ENCODE data around the gene ADORA1. TPM values are rescaled to one million over a fixed set of nuclear protein-coding genes. Genes with fewer than 3 reads are reported as not detected.

ADORA1 gene
- total and polyA plus RNA-seq, 2 of the 13 experiments (the other 11 are each of a cell fraction or from before 2014, with no cell fraction given), result 0.11 TPM; not detected in 1

DNA sequence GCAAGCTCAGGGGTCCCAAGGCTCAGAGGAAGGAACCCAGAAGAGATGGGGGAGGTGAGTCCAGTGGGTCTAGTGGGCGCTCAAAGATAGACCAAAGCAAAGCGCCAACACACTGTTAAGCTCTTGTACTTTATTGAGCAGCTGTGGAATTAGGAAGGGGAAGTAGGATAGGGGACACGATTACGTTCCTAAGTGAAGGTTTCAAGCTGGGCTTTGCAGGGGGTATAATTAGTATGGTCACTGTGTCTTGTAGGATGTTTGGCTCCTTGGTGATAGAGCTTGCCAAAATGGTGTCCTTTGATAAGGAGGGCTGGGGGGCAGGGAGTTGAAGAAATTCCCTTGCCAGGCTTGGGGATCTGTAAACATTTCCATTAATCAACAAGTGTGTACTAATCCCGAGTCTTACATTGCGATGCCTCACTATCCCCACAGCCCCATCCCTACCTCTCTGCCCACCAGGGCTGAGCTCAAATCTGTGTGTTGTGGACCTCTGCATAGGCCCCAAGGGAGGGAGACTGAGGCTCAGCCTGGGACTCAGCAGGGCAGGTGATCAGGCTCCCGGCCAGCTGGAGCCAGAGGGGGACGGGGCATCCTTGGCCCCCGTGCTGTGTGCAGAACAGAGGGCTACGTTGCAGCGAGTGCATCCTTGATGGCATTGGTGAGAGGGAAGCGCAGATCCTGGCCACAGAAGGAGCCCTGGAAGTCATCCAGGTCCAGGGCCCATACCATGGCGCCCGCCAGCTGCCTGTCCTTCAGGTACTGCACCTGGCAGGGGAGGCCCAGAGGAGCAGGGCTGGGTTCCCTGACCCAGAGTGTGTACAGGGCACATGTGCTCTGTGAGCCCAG is 51.5 kb downstream of the ADORA1 start:
- intact Hi-C loops (cut with micrococcal nuclease; ENCODE audit: unreplicated experiment) (no loop called here), in situ Hi-C loops (cut with HindIII; ENCODE audit: extremely low pct_ligation_motif_present, low pct_unique_long_range_greater_than_20kb) (no loop called here)
- Histone ChIP-seq H3K4me2 (ENCODE audit: low read depth, low read length) (no peak overlapping the region; the same call in 1 of the 2 replicates), H3K4me1 (ENCODE audit: insufficient read depth, low read length) (peaks cover 20% of the 10 kb centered on the region), H3K9me3 (ENCODE audit: low read length) (no peaks in the 10 kb centered on the region), H3K79me2 (ENCODE audit: insufficient read depth, low read length) (no peaks in the 10 kb centered on the region), H3K9ac (ENCODE audit: insufficient read depth, low read depth, low read length) (no peak overlapping the region), H3K27ac (ENCODE audit: extremely low read length, insufficient read depth, low read length) (no peak overlapping the region), H4K20me1 (ENCODE audit: insufficient read depth, low read length) (no peaks in the 10 kb centered on the region), H3K4me3 (replicated peaks in 1 of 3; ENCODE audit: insufficient read depth in 1 of 3, low read depth in 2 of 3, low read length in 3 of 3) (no peak overlapping the region), H2AFZ (ENCODE audit: low read length) (no peak overlapping the region), H3K36me3 (replicated peaks in 1 of 2; ENCODE audit: control insufficient read depth in 1 of 2, insufficient read depth in 2 of 2, low read length in 2 of 2) (no peaks in the 10 kb centered on the region), H3K27me3 (ENCODE audit: control insufficient read depth in 1 of 2, insufficient read depth in 2 of 2, low read length in 2 of 2) (no peaks in the 10 kb centered on the region)
- DNase-seq (ENCODE audit: low spot score) (no peak), FAIRE-seq (no peak), ATAC-seq (no peak)
- no TSS peak for BruUV-seq (replicated peaks)
- POLR2A ChIA-PET, result no interaction called here
- WGBS (ENCODE audit: low lambda C conversion rate), result 91% methylated on average over 12 of the region's 14 CpGs
- CTCF ChIA-PET (ENCODE audit: low intra/inter-chr PET ratio, low total read pairs), result no interaction called here
- TF ChIP-seq, protein P1, sequence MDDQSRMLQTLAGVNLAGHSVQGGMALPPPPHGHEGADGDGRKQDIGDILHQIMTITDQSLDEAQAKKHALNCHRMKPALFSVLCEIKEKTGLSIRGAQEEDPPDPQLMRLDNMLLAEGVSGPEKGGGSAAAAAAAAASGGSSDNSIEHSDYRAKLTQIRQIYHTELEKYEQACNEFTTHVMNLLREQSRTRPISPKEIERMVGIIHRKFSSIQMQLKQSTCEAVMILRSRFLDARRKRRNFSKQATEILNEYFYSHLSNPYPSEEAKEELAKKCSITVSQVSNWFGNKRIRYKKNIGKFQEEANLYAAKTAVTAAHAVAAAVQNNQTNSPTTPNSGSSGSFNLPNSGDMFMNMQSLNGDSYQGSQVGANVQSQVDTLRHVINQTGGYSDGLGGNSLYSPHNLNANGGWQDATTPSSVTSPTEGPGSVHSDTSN (CRISPR knock-in tag; IDR thresholded peaks at IDR 0.05; ENCODE audit: borderline replicate concordance), result no peak
- TF ChIP-seq ZNF350 (CRISPR knock-in tag; IDR thresholded peaks at IDR 0.05; ENCODE audit: borderline replicate concordance, low read depth) (no peak), MXD4 (CRISPR knock-in tag; IDR thresholded peaks at IDR 0.05) (no peak), ISL2 (CRISPR knock-in tag; IDR thresholded peaks at IDR 0.05) (no peak), PHB2 (IDR thresholded peaks at IDR 0.05; ENCODE audit: partially characterized antibody) (no peak), HOXA5 (CRISPR knock-in tag; IDR thresholded peaks at IDR 0.05) (no peak), HDAC6 (IDR thresholded peaks at IDR 0.05; ENCODE audit: low read depth, low read length) (no peak)
- TF ChIP-seq, protein P2, sequence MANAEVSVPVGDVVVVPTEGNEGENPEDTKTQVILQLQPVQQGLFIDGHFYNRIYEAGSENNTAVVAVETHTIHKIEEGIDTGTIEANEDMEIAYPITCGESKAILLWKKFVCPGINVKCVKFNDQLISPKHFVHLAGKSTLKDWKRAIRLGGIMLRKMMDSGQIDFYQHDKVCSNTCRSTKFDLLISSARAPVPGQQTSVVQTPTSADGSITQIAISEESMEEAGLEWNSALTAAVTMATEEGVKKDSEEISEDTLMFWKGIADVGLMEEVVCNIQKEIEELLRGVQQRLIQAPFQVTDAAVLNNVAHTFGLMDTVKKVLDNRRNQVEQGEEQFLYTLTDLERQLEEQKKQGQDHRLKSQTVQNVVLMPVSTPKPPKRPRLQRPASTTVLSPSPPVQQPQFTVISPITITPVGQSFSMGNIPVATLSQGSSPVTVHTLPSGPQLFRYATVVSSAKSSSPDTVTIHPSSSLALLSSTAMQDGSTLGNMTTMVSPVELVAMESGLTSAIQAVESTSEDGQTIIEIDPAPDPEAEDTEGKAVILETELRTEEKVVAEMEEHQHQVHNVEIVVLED (CRISPR knock-in tag; IDR thresholded peaks at IDR 0.05; ENCODE audit: borderline replicate concordance), result no peak
- TF ChIP-seq, protein P3, sequence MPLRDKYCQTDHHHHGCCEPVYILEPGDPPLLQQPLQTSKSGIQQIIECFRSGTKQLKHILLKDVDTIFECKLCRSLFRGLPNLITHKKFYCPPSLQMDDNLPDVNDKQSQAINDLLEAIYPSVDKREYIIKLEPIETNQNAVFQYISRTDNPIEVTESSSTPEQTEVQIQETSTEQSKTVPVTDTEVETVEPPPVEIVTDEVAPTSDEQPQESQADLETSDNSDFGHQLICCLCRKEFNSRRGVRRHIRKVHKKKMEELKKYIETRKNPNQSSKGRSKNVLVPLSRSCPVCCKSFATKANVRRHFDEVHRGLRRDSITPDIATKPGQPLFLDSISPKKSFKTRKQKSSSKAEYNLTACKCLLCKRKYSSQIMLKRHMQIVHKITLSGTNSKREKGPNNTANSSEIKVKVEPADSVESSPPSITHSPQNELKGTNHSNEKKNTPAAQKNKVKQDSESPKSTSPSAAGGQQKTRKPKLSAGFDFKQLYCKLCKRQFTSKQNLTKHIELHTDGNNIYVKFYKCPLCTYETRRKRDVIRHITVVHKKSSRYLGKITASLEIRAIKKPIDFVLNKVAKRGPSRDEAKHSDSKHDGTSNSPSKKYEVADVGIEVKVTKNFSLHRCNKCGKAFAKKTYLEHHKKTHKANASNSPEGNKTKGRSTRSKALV (CRISPR knock-in tag; IDR thresholded peaks at IDR 0.05), result no peak
- TF ChIP-seq, protein P4, sequence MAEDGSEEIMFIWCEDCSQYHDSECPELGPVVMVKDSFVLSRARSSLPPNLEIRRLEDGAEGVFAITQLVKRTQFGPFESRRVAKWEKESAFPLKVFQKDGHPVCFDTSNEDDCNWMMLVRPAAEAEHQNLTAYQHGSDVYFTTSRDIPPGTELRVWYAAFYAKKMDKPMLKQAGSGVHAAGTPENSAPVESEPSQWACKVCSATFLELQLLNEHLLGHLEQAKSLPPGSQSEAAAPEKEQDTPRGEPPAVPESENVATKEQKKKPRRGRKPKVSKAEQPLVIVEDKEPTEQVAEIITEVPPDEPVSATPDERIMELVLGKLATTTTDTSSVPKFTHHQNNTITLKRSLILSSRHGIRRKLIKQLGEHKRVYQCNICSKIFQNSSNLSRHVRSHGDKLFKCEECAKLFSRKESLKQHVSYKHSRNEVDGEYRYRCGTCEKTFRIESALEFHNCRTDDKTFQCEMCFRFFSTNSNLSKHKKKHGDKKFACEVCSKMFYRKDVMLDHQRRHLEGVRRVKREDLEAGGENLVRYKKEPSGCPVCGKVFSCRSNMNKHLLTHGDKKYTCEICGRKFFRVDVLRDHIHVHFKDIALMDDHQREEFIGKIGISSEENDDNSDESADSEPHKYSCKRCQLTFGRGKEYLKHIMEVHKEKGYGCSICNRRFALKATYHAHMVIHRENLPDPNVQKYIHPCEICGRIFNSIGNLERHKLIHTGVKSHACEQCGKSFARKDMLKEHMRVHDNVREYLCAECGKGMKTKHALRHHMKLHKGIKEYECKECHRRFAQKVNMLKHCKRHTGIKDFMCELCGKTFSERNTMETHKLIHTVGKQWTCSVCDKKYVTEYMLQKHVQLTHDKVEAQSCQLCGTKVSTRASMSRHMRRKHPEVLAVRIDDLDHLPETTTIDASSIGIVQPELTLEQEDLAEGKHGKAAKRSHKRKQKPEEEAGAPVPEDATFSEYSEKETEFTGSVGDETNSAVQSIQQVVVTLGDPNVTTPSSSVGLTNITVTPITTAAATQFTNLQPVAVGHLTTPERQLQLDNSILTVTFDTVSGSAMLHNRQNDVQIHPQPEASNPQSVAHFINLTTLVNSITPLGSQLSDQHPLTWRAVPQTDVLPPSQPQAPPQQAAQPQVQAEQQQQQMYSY (CRISPR knock-in tag; IDR thresholded peaks at IDR 0.05), result no peak

Measured in HepG2 (cell line).